Parathyroid adenoma (tissue), 2 donors: ENCODE measurements around the gene FBXW8.

Source experiments
- H2AFZ ChIP-seq: fragments of 300-600 bp; sonication (generic); one replicate; pipeline ENCODE4 v1.7.0; 2017; ENCODE audit warnings: antibody characterized with exemption, mild to moderate bottlenecking
- H3K27ac ChIP-seq: fragments of 300-600 bp; sonication (generic); one replicate; pipeline ENCODE4 v1.7.0; 2017
- H3K27me3 ChIP-seq: fragments of 300-600 bp; sonication (generic); one replicate; pipeline ENCODE4 v1.7.0; 2017; ENCODE audit warnings: low read length; ENCODE audit not compliant: control insufficient read depth, insufficient read depth
- H3K36me3 ChIP-seq: fragments of 300-600 bp; sonication (generic); one replicate; pipeline ENCODE4 v1.7.0; 2017; ENCODE audit warnings: low read length; ENCODE audit not compliant: control insufficient read depth, insufficient read depth
- H3K4me1 ChIP-seq: fragments of 300-600 bp; sonication (generic); one replicate; pipeline ENCODE4 v1.7.0; 2017; ENCODE audit warnings: control low read depth
- H3K4me2 ChIP-seq: fragments of 300-600 bp; sonication (generic); one replicate; pipeline ENCODE4 v1.7.0; 2017; ENCODE audit warnings: low read length
- H3K4me3 ChIP-seq: fragments of 300-600 bp; sonication (generic); one replicate; pipeline ENCODE4 v1.7.0; 2017; ENCODE audit warnings: low read depth, low read length
- H3K79me2 ChIP-seq: fragments of 300-600 bp; sonication (generic); one replicate; pipeline ENCODE4 v1.7.0; 2017; ENCODE audit warnings: control low read depth
- H3K9ac ChIP-seq: fragments of 300-600 bp; sonication (generic); one replicate; pipeline ENCODE4 v1.7.0; 2017; ENCODE audit warnings: mild to moderate bottlenecking
- H3K9me3 ChIP-seq: fragments of 300-600 bp; sonication (generic); one replicate; pipeline ENCODE4 v1.7.0; 2017; ENCODE audit warnings: low read length; ENCODE audit not compliant: control insufficient read depth
- TF ChIP-seq, protein P1 (sequence below): fragments of 300-600 bp; sonication (generic); IDR thresholded peaks from one replicate; pipeline ENCODE4 v1.7.0; 2017; ENCODE audit warnings: antibody characterized with exemption, mild to moderate bottlenecking
- donor health status: primary hyperparathyroidism.

FBXW8 gene

DNA sequence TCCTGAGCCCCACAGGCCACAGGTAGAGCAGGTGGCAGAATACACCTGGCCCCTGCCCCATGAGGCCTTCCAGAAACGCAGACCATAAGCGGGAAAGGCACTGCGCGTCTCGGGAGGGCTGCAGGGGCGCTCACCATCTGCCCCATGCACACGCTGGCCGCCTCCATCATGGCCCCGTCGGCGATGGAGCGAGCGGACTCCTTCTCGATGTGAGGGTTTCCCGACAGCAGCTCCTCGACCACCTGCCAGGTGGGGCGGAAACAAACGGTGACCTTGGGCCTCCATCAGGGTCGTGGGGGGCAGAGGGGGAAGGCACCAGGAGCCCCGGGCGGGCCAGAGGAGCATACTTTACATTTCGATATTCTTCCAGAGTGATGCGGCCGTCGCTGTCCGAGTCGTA lies 135.7 kb downstream of the FBXW8 start:
- TF ChIP-seq, protein P1, sequence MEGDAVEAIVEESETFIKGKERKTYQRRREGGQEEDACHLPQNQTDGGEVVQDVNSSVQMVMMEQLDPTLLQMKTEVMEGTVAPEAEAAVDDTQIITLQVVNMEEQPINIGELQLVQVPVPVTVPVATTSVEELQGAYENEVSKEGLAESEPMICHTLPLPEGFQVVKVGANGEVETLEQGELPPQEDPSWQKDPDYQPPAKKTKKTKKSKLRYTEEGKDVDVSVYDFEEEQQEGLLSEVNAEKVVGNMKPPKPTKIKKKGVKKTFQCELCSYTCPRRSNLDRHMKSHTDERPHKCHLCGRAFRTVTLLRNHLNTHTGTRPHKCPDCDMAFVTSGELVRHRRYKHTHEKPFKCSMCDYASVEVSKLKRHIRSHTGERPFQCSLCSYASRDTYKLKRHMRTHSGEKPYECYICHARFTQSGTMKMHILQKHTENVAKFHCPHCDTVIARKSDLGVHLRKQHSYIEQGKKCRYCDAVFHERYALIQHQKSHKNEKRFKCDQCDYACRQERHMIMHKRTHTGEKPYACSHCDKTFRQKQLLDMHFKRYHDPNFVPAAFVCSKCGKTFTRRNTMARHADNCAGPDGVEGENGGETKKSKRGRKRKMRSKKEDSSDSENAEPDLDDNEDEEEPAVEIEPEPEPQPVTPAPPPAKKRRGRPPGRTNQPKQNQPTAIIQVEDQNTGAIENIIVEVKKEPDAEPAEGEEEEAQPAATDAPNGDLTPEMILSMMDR, result no peak

GRCh38 chr12:117046861-117047530 lies 136.2 kb downstream of the FBXW8 start:
- H3K4me3 ChIP-seq, result no peak overlapping the region
- TF ChIP-seq, protein P1, result no peak

More for the DNA sequence above, 135.7 kb downstream of the FBXW8 start:
- Histone ChIP-seq H3K4me3 (no peak overlapping the region), H3K79me2 (no peaks in the 10 kb centered on the region), H3K36me3 (no peaks in the 10 kb centered on the region), H3K27ac (no peak overlapping the region), H3K4me2 (no peak overlapping the region), H3K9ac (no peak overlapping the region), H3K27me3 (no peaks in the 10 kb centered on the region), H2AFZ (no peak overlapping the region), H3K9me3 (no peaks in the 10 kb centered on the region), H3K4me1 (peaks cover 10% of the 10 kb centered on the region)

DNA sequence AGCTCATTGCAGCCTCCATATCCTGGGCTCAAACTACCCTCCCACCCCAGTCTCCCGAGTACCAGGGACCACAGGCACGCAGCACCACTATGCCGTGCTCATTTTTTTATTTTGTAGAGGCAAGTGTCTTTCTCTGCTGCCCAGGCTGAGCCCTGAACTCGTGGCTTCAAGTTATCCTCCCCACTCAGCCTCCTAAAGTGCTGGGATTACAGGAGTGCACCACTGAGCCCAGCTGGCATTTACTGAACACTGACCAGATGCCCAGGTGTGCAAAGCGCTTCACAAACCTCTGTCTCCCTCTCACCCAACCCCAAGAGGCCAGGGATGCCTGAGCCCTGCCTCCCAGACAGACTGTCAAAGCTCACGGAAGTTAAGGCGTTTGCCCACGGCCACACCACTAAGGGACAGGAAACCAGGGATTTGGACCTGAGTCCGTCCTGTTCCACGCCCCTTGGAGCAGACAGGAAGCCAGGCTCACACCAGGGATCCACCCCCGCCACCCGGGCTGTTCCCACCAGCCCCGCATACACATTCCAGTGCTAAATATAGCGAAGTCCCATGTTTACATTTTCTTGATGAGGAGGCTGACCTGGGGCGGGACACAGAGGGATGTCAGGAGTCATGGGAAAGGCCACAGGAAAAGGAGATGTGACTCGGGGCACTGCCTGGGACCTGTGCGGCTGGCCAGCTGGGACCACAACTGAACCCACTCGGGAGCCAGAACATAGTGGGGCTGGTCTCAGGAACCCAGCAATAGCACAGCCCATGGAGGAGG lies 137.2 kb downstream of the FBXW8 start:
- H3K4me2 ChIP-seq, result no peak overlapping the region
- no peaks in the 10 kb centered on the region for H3K9me3 ChIP-seq
- H3K4me1 ChIP-seq, result peaks cover 10% of the 10 kb centered on the region
- peak overlapping the region; percentile 30 for H3K27ac ChIP-seq
- H3K4me3 ChIP-seq, result no peak overlapping the region
- H3K27me3 ChIP-seq, result no peaks in the 10 kb centered on the region
- no peaks in the 10 kb centered on the region for H3K36me3 ChIP-seq
- no peaks in the 10 kb centered on the region for H3K79me2 ChIP-seq
- H2AFZ ChIP-seq, result peak overlapping the region; percentile 71
- TF ChIP-seq, protein P1, result no peak
- H3K9ac ChIP-seq, result no peak overlapping the region

More at GRCh38 chr12:117046861-117047530, 136.2 kb downstream of the FBXW8 start:
- H3K36me3 ChIP-seq, result no peaks in the 10 kb centered on the region
- no peaks in the 10 kb centered on the region for H3K9me3 ChIP-seq
- no peaks in the 10 kb centered on the region for H3K79me2 ChIP-seq
- no peak overlapping the region for H3K4me2 ChIP-seq
- no peak overlapping the region for H3K9ac ChIP-seq
- peaks cover 10% of the 10 kb centered on the region for H3K4me1 ChIP-seq
- H3K27ac ChIP-seq, result no peak overlapping the region
- H2AFZ ChIP-seq, result no peak overlapping the region
- H3K27me3 ChIP-seq, result no peaks in the 10 kb centered on the region

DNA sequence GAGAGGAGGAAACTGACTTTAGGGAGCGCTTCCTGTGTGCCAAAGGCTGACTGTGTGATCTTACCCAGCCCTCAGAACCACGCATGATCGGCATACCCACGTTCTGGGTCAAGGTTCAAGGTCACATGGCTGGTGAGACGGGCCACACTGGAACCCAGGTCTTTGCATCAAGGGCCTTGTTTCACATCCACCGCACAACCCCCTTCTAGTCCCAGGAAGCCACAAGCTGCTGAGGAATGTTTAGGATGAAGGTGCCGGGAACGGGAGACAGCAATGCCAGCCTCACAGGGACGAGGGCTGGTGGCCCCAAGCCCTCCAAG lies 137.8 kb downstream of the FBXW8 start:
- H3K27ac ChIP-seq, result peak overlapping the region; percentile 19

More for the DNA sequence above, 137.8 kb downstream of the FBXW8 start:
- Histone ChIP-seq H3K4me3 (no peak overlapping the region), H3K9ac (no peak overlapping the region), H3K4me2 (no peak overlapping the region), H3K27me3 (no peaks in the 10 kb centered on the region), H3K36me3 (no peaks in the 10 kb centered on the region), H3K9me3 (no peaks in the 10 kb centered on the region), H3K4me1 (peaks cover 10% of the 10 kb centered on the region), H2AFZ (no peak overlapping the region), H3K79me2 (no peaks in the 10 kb centered on the region)
- TF ChIP-seq, protein P1, result no peak
